GM12878 (cell line): ENCODE measurements around the gene ENTREP1. TPM values are rescaled to one million over a fixed set of nuclear protein-coding genes. Genes with fewer than 3 reads are reported as not detected.

Experiments
- ATAC-seq: fragments of 200-7000 bp; cut with Tn5 transposase; 3 replicates; pipeline ENCODE4 v1.9.1; 2020; ENCODE audit warnings: mild to moderate bottlenecking, moderate library complexity
- BruUV-seq: library from RNA; stranded (reverse); fragments of 400-500 nt; replicated peaks from 2 replicates; lab custom pipeline; 2021; lab: Mats Ljungman, UMichigan
- CTCF ChIA-PET: fragments of 300-600 bp; sonication (Branson Sonifier 250); formaldehyde crosslinking; extraction: SDS; loops from one replicate; lab custom pipeline; 2021; ENCODE audit warnings: inconsistent platforms; lab: Yijun Ruan, JAX
- POLR2A ChIA-PET: fragments of 350-600 bp; formaldehyde crosslinking; extraction: SDS; loops from one replicate; lab custom pipeline; 2021; ENCODE audit warnings: inconsistent platforms; lab: Charles Lee
- RAD21 ChIA-PET: fragments of 300-600 bp; sonication (Branson Sonifier 250); formaldehyde crosslinking; loops from one replicate; lab custom pipeline; 2023; ENCODE audit warnings: antibody characterized with exemption; ENCODE audit not compliant: unreplicated experiment; lab: Charles Lee
- SMC1A ChIA-PET: fragments of 300-600 bp; sonication (Branson Sonifier 250); formaldehyde crosslinking; loops from one replicate; lab custom pipeline; 2023; ENCODE audit not compliant: unreplicated experiment, uncharacterized antibody; lab: Charles Lee
- DNase-seq: peaks from one replicate; pipeline ENCODE4 v3.0.0-alpha.2; 2011; ENCODE audit warnings: low read depth, low spot score
- FAIRE-seq: peaks from 3 replicates; lab custom pipeline; 2011; peaks lifted over from hg19 to GRCh38; lab: Jason Lieb, UNC
- H2AFZ ChIP-seq: 2 replicates; pipeline ENCODE4 v1.6.0; 2011; ENCODE audit warnings: low read depth, low read length, control low read depth; ENCODE audit not compliant: control insufficient read depth
- H3K27ac ChIP-seq: 2 replicates; pipeline ENCODE4 v1.5.1; 2011; ENCODE audit warnings: control low read depth; ENCODE audit not compliant: control insufficient read depth, insufficient read depth
- H3K27me3 ChIP-seq, 2 experiments: replicated peaks in 1 of 2; 2 replicates each; pipeline versions ENCODE4 v1.6.0 to v1.6.1; 2011; ENCODE audit warnings: low read length in 1 of 2; ENCODE audit not compliant: control insufficient read depth in 2 of 2, insufficient read depth in 2 of 2
- H3K36me3 ChIP-seq, 2 experiments: 2 replicates each; pipeline ENCODE4 v1.5.1; 2011; ENCODE audit warnings: low read length in 1 of 2; ENCODE audit not compliant: control insufficient read depth in 2 of 2, insufficient read depth in 2 of 2
- H3K4me1 ChIP-seq: 2 replicates; pipeline ENCODE4 v1.6.1; 2011; ENCODE audit warnings: mild to moderate bottlenecking, low read length, moderate library complexity, mixed read lengths; ENCODE audit not compliant: control insufficient read depth, insufficient read depth
- H3K4me2 ChIP-seq: 2 replicates; pipeline ENCODE4 v1.6.0; 2011; ENCODE audit warnings: control low read depth; ENCODE audit not compliant: control insufficient read depth, insufficient read depth
- H3K4me3 ChIP-seq: fragments of 200-600 bp; sonication (generic); 2 replicates; pipeline ENCODE4 v1.5.1; 2016
- H3K79me2 ChIP-seq: 2 replicates; pipeline ENCODE4 v1.6.0; 2011; ENCODE audit warnings: low read length; ENCODE audit not compliant: control insufficient read depth, insufficient read depth
- H3K9ac ChIP-seq: 2 replicates; pipeline ENCODE4 v1.8.0; 2011; ENCODE audit warnings: low read length, control low read depth, mixed read lengths; ENCODE audit not compliant: control insufficient read depth, insufficient read depth
- H3K9me3 ChIP-seq: replicated peaks from 3 replicates; pipeline ENCODE4 v1.5.1; 2011; ENCODE audit warnings: mild to moderate bottlenecking, low read length; ENCODE audit not compliant: control insufficient read depth, insufficient read depth
- H4K20me1 ChIP-seq: 2 replicates; pipeline ENCODE4 v1.6.0; 2011; ENCODE audit not compliant: control insufficient read depth, insufficient read depth
- BACH1 ChIP-seq: fragments of 450-650 bp; IDR thresholded peaks from 2 replicates; pipeline ENCODE4 v1.6.1; 2017; ENCODE audit warnings: mild to moderate bottlenecking, borderline replicate concordance
- CUX1 ChIP-seq: IDR thresholded peaks from 2 replicates; pipeline ENCODE4 v1.6.1; 2012; ENCODE audit warnings: improper control_type of control experiment, low read depth, low read length; ENCODE audit not compliant: insufficient replicate concordance
- EED ChIP-seq: sonication (generic); IDR thresholded peaks from 2 replicates; pipeline ENCODE4 v1.6.1; 2016; ENCODE audit warnings: antibody characterized with exemption, low read depth
- GATAD2B ChIP-seq: fragments of 450-650 bp; conservative IDR thresholded peaks from 2 replicates; pipeline ENCODE4 v1.6.1; 2017; ENCODE audit warnings: low read depth, mild to moderate bottlenecking, moderate library complexity
- HDGF ChIP-seq: fragments of 450-650 bp; IDR thresholded peaks from 2 replicates; pipeline ENCODE4 v1.6.1; 2016; ENCODE audit warnings: antibody characterized with exemption
- KDM1A ChIP-seq: fragments of 200-600 bp; sonication (generic); IDR thresholded peaks from 2 replicates; pipeline ENCODE4 v1.6.1; 2016; ENCODE audit warnings: borderline replicate concordance
- MTA3 ChIP-seq: IDR thresholded peaks from 2 replicates; pipeline ENCODE4 v1.6.1; 2012; ENCODE audit warnings: low read length, inconsistent platforms, borderline replicate concordance
- YBX1 ChIP-seq: fragments of 450-650 bp; IDR thresholded peaks from 2 replicates; pipeline ENCODE4 v1.6.1; 2016; ENCODE audit warnings: antibody characterized with exemption
- ZBTB11 ChIP-seq: fragments of 450-650 bp; formaldehyde crosslinking; IDR thresholded peaks from 2 replicates; pipeline ENCODE4 v1.5.0; 2022; ENCODE audit warnings: mild to moderate bottlenecking, missing genetic modification characterization
- ZNF217 ChIP-seq: fragments of 450-650 bp; IDR thresholded peaks from 2 replicates; pipeline ENCODE4 v1.6.1; 2017; ENCODE audit warnings: antibody characterized with exemption, mild to moderate bottlenecking
- WGBS: methylation state at CpG from one replicate; pipeline ENCODE4 v1.1.6; 2016; ENCODE audit warnings: low lambda C conversion rate; ENCODE audit not compliant: insufficient replicate concordance, insufficient coverage; ENCODE audit errors: missing lambda C conversion rate; 5-methylcytosine and 5-hydroxymethylcytosine counted together
- in situ Hi-C: fragments of 300-500 bp; cut with MboI; formaldehyde crosslinking; loops from 9 replicates; pipeline ENCODE4 v1.14.3; 2018; ENCODE audit warnings: mixed read lengths
- intact Hi-C: fragments of 100-400 bp; cut with micrococcal nuclease; formaldehyde crosslinking; loops from one replicate; pipeline ENCODE4 v1.14.2; 2022; ENCODE audit not compliant: unreplicated experiment
- polyA plus RNA-seq, 11 experiments: library from polyadenylated mRNA; depleted of rRNA in 4 of 11; unstranded in 6 of 11; stranded (reverse) in 5 of 11; fragments of >200 nt; fragmentation: Nextera tagmentation in 4 of 11; fragmentation: Illumina TruSeq in 1 of 11; extraction: Ambion mirVana in 4 of 11; extraction: Trizol in 1 of 11; gene quantifications; 1 replicate in 1 of 11; 2 replicates in 10 of 11; pipeline versions ENCODE4 v1.2.1 to v1.2.3, GENCODE V29; 2011 to 2016; ENCODE audit warnings: inconsistent platforms in 2 of 11, missing spikeins in 2 of 11, low read depth in 1 of 11
- total RNA-seq, 4 experiments: library from RNA; depleted of rRNA in 3 of 4; stranded (reverse); fragments of >200 nt in 3 of 4; fragmentation: Illumina TruSeq in 1 of 4; extraction: Trizol in 1 of 4; gene quantifications; 2 replicates each; pipeline versions ENCODE4 v1.2.1 to v1.2.3, GENCODE V29; 2013 to 2021

ENTREP1 gene
- total and polyA plus RNA-seq, 10 of the 15 experiments (the other 5 are each of a cell fraction or from before 2014, with no cell fraction given): not detected

GRCh38 chr9:69325409-69326212 is 596 bp downstream of the ENTREP1 start:
- H3K27me3 ChIP-seq: peaks cover 4 to 16% of the 10 kb centered on the region in 2 experiments
- in situ Hi-C loops: no loop called here
- TF ChIP-seq HDGF (no peak), EED (no peak), GATAD2B (no peak), BACH1 (no peak), YBX1 (no peak), KDM1A (no peak), ZBTB11 (CRISPR knock-in tag) (no peak), CUX1 (no peak), MTA3 (no peak), ZNF217 (no peak)
- TF ChIP-seq, all 136 proteins: peak for 0
- ATAC-seq (no peak), DNase-seq (no peak), FAIRE-seq (no peak)
- ChIA-PET RAD21 (no interaction called here), CTCF (no interaction called here), POLR2A (no interaction called here), SMC1A (no interaction called here)
- Histone ChIP-seq H3K36me3 (no peaks in the 10 kb centered on the region), H3K9me3 (no peaks in the 10 kb centered on the region), H3K4me3 (no peak overlapping the region), H2AFZ (no peak overlapping the region), H4K20me1 (no peaks in the 10 kb centered on the region), H3K4me1 (no peaks in the 10 kb centered on the region), H3K79me2 (no peaks in the 10 kb centered on the region), H3K9ac (no peak overlapping the region), H3K27ac (no peak overlapping the region), H3K4me2 (no peak overlapping the region)
- no TSS peak for BruUV-seq
- intact Hi-C loops: no loop called here
- WGBS: 56% methylated on average over 30 of the region's 64 CpGs
